GM18951 (cell line): Measurements from ENCODE around the gene CCL17.
"Not testable (repeated sequence)": the region's sequence is repeated elsewhere in the genome, so short reads cannot be mapped to it uniquely, and the experiment has no call there.

Source experiments
- POLR2A ChIP-seq: IDR thresholded peaks from 4 replicates; pipeline ENCODE4 v1.6.1; 2011; ENCODE audit warnings: mild to moderate bottlenecking; ENCODE audit not compliant: insufficient read length, insufficient read depth; ENCODE audit errors: extremely low read depth
- in situ Hi-C: fragments of 300-500 bp; cut with MboI; formaldehyde crosslinking; loops from one replicate; pipeline ENCODE4 v1.12.0; 2022; ENCODE audit warnings: low sequenced_read_pairs, mixed read lengths, inconsistent platforms; ENCODE audit not compliant: unreplicated experiment

CCL17 gene

GRCh38 chr16:57371494-57372371, 32.8 kb upstream of the CCL17 start:
- in situ Hi-C loops, result no loop called here
- TF ChIP-seq POLR2A, result no peak

- in situ Hi-C loops, result no loop called here
- no peak for TF ChIP-seq POLR2A
Measured at GRCh38 chr16:57372372-57373116, 32.0 kb upstream of the CCL17 start, which contains the start of gene CX3CL1. TSS of gene CX3CL1 (plus strand) at chr16:57372490. CDS start at chr16:57372569, 79 bp downstream.

- TF ChIP-seq POLR2A, result no peak
- in situ Hi-C loops, result no loop called here
Measured at GRCh38 chr16:57373117-57373947, 31.2 kb upstream of the CCL17 start.

GRCh38 chr16:57374067-57374534, 30.5 kb upstream of the CCL17 start:
- TF ChIP-seq POLR2A, result no peak
- in situ Hi-C loops, result no loop called here

GRCh38 chr16:57374925-57375465, 29.6 kb upstream of the CCL17 start:
- in situ Hi-C loops, result not testable (repeated sequence)

- in situ Hi-C loops, result no loop called here
- no peak for TF ChIP-seq POLR2A
Measured at GRCh38 chr16:57376313-57376818, 28.2 kb upstream of the CCL17 start.

- in situ Hi-C loops, result no loop called here
- TF ChIP-seq POLR2A, result no peak
Measured at GRCh38 chr16:57377080-57377841, 27.3 kb upstream of the CCL17 start.

- no peak for TF ChIP-seq POLR2A
- in situ Hi-C loops, result no loop called here
Measured at GRCh38 chr16:57379579-57379978, 25.0 kb upstream of the CCL17 start.

GRCh38 chr16:57380671-57381462, 23.7 kb upstream of the CCL17 start:
- in situ Hi-C loops, result no loop called here

GRCh38 chr16:57381791-57382534, 22.6 kb upstream of the CCL17 start:
- in situ Hi-C loops, result no loop called here
- TF ChIP-seq POLR2A, result no peak

More at GRCh38 chr16:57380671-57381462, 23.7 kb upstream of the CCL17 start:
- TF ChIP-seq POLR2A, result no peak
